Mesodermal cell (in vitro differentiated cells): ENCODE results near the gene NEK1.

Source experiments
- H3K27ac ChIP-seq: 2 replicates; pipeline ENCODE4 v1.7.0; 2013; ENCODE audit warnings: mild to moderate bottlenecking, low read depth, low read length, moderate library complexity; ENCODE audit not compliant: severe bottlenecking
- H3K36me3 ChIP-seq: 2 replicates; pipeline ENCODE4 v1.7.1; 2013; ENCODE audit warnings: mild to moderate bottlenecking, low read length, moderate library complexity; ENCODE audit not compliant: control insufficient read depth, insufficient read depth
- H3K4me1 ChIP-seq: one replicate; pipeline ENCODE4 v1.7.1; 2013; ENCODE audit warnings: mild to moderate bottlenecking, low read length; ENCODE audit not compliant: insufficient read depth, control insufficient read depth, poor library complexity, severe bottlenecking
- H3K4me3 ChIP-seq: 2 replicates; pipeline ENCODE4 v1.7.0; 2013; ENCODE audit warnings: low read length, control low read depth, mild to moderate bottlenecking; ENCODE audit not compliant: insufficient read depth, poor library complexity, severe bottlenecking; ENCODE audit errors: extremely low read depth
- H3K9me3 ChIP-seq: 2 replicates; pipeline ENCODE4 v1.7.1; 2013; ENCODE audit warnings: mild to moderate bottlenecking, low read length, moderate library complexity; ENCODE audit not compliant: control insufficient read depth
- WGBS, 2 experiments: methylation state at CpG; one replicate each; pipeline ENCODE4 v1.1.5; 2013; ENCODE audit warnings: missing lambda C conversion rate in 2 of 2; ENCODE audit not compliant: insufficient coverage in 2 of 2; 5-methylcytosine and 5-hydroxymethylcytosine counted together

The NEK1 gene

GRCh38 chr4:169617306-169617705 lies 4.9 kb upstream of the NEK1 start:
- no peaks in the 10 kb centered on the region for H3K36me3 ChIP-seq
- WGBS, 2 experiments: no CpG with 5 or more reads among the region's 2 CpGs
- peaks cover 3% of the 10 kb centered on the region for H3K4me1 ChIP-seq
- H3K9me3 ChIP-seq: no peaks in the 10 kb centered on the region
- no peak overlapping the region for H3K27ac ChIP-seq
- H3K4me3 ChIP-seq: no peak overlapping the region

GRCh38 chr4:169616846-169617245 lies 4.5 kb upstream of the NEK1 start:
- Histone ChIP-seq H3K9me3 (no peaks in the 10 kb centered on the region), H3K27ac (no peak overlapping the region), H3K36me3 (no peaks in the 10 kb centered on the region), H3K4me3 (no peak overlapping the region), H3K4me1 (peaks cover 3% of the 10 kb centered on the region)

- no peaks in the 10 kb centered on the region for H3K9me3 ChIP-seq
- no peaks in the 10 kb centered on the region for H3K36me3 ChIP-seq
- 88 to 91% methylated on average over 2 to 4 of the region's 4 CpGs for WGBS, 2 experiments
- no peaks in the 10 kb centered on the region for H3K4me1 ChIP-seq
- H3K27ac ChIP-seq: no peak overlapping the region
- H3K4me3 ChIP-seq: no peak overlapping the region
Measured at GRCh38 chr4:169615467-169616106, 3.2 kb upstream of the NEK1 start.

GRCh38 chr4:169612871-169613859 lies 782 bp upstream of the NEK1 start:
- Histone ChIP-seq H3K4me1 (no peaks in the 10 kb centered on the region), H3K4me3 (peak overlapping the region; percentile 79), H3K27ac (peak overlapping the region; percentile 92), H3K36me3 (no peaks in the 10 kb centered on the region), H3K9me3 (no peaks in the 10 kb centered on the region)
- 0% methylated on average over 5 of the region's 9 CpGs for WGBS, 2 experiments

GRCh38 chr4:169611157-169611556 lies 1.2 kb downstream of the NEK1 start:
- 74 to 83% methylated on average over 1 to 3 of the region's 4 CpGs for whole genome bisulfite sequencing, 2 experiments
- peak overlapping the region; percentile 79 for H3K4me3 ChIP-seq
- H3K36me3 ChIP-seq: no peaks in the 10 kb centered on the region
- no peaks in the 10 kb centered on the region for H3K9me3 ChIP-seq
- no peaks in the 10 kb centered on the region for H3K4me1 ChIP-seq
- H3K27ac ChIP-seq: no peak overlapping the region

GRCh38 chr4:169604903-169605331 lies 7.5 kb downstream of the NEK1 start:
- H3K36me3 ChIP-seq: peaks cover 4% of the 10 kb centered on the region
- WGBS, 2 experiments: 100% methylated on average over 1 of the region's 1 CpG; no CpG with 5 or more reads in 1 of the 2 experiments

GRCh38 chr4:169604131-169604900 lies 8.1 kb downstream of the NEK1 start:
- H3K4me1 ChIP-seq: no peaks in the 10 kb centered on the region
- peak overlapping the region; percentile 30 for H3K27ac ChIP-seq
- no peaks in the 10 kb centered on the region for H3K9me3 ChIP-seq
- WGBS, 2 experiments: 60% methylated on average over 1 of the region's 1 CpG; no CpG with 5 or more reads in 1 of the 2 experiments
- H3K36me3 ChIP-seq: peaks cover 4% of the 10 kb centered on the region
- H3K4me3 ChIP-seq: no peak overlapping the region

More at GRCh38 chr4:169604903-169605331, 7.5 kb downstream of the NEK1 start:
- Histone ChIP-seq H3K4me3 (no peak overlapping the region), H3K4me1 (no peaks in the 10 kb centered on the region), H3K9me3 (no peaks in the 10 kb centered on the region), H3K27ac (peak overlapping the region; percentile 30)

GRCh38 chr4:169603312-169603711 lies 9.1 kb downstream of the NEK1 start:
- no peaks in the 10 kb centered on the region for H3K9me3 ChIP-seq
- no peak overlapping the region for H3K4me3 ChIP-seq
- H3K4me1 ChIP-seq: no peaks in the 10 kb centered on the region
- H3K27ac ChIP-seq: no peak overlapping the region
- peaks cover 4% of the 10 kb centered on the region for H3K36me3 ChIP-seq
- WGBS, 2 experiments: 100% methylated on average over 1 of the region's 2 CpGs; no CpG with 5 or more reads in 1 of the 2 experiments

GRCh38 chr4:169601016-169601771 lies 11.2 kb downstream of the NEK1 start:
- H3K36me3 ChIP-seq: peaks cover 4% of the 10 kb centered on the region
- no peak overlapping the region for H3K27ac ChIP-seq
- H3K9me3 ChIP-seq: no peaks in the 10 kb centered on the region
- no peak overlapping the region for H3K4me3 ChIP-seq
- no peaks in the 10 kb centered on the region for H3K4me1 ChIP-seq

- Histone ChIP-seq H3K36me3 (no peaks in the 10 kb centered on the region), H3K27ac (no peak overlapping the region), H3K4me3 (no peak overlapping the region), H3K4me1 (no peaks in the 10 kb centered on the region), H3K9me3 (no peaks in the 10 kb centered on the region)
Measured at GRCh38 chr4:169594560-169595195, 17.7 kb downstream of the NEK1 start.
